NT2/D1 (cell line): ENCODE results near the gene AMBN.

ENCODE experiments used
- SUZ12 ChIP-seq: IDR thresholded peaks from 2 replicates; pipeline ENCODE4 v1.6.1; 2011; ENCODE audit not compliant: insufficient read length, insufficient read depth; ENCODE audit errors: extremely low read depth
- YY1 ChIP-seq: IDR thresholded peaks from 2 replicates; pipeline ENCODE4 v1.6.1; 2011; ENCODE audit not compliant: insufficient read length, insufficient read depth
- ZNF274 ChIP-seq: IDR thresholded peaks from 2 replicates; pipeline ENCODE4 v1.6.1; 2011; ENCODE audit warnings: mild to moderate bottlenecking, low read depth, low read length

- TF ChIP-seq ZNF274, result no peak
- no peak for TF ChIP-seq YY1
- no peak for TF ChIP-seq SUZ12
These were observed 21.3 kb upstream of the AMBN start for GRCh38 chr4:70570796-70571195.
